ENCODE measurements around the gene SLC35B1. TPM values are rescaled to one million over a fixed set of nuclear protein-coding genes. Genes with fewer than 3 reads are reported as not detected.
"Not testable (repeated sequence)": the region's sequence is repeated elsewhere in the genome, so short reads cannot be mapped to it uniquely, and the experiment has no call there.

Gene SLC35B1
- total and polyA plus RNA-seq, 2 experiments from 2014 or later: 98.1 to 99.8 TPM

- Histone ChIP-seq H3K4me3 (no peak overlapping the region), H3K27me3 (no peaks in the 10 kb centered on the region), H3K79me2 (no peaks in the 10 kb centered on the region), H2AFZ (no peak overlapping the region), H3K27ac (no peak overlapping the region), H3K4me1 (ENCODE audit: insufficient read depth) (peaks cover 6% of the 10 kb centered on the region), H4K20me1 (ENCODE audit: insufficient read depth, poor library complexity, severe bottlenecking) (no peaks in the 10 kb centered on the region), H3K9me3 (ENCODE audit: low read depth) (no peaks in the 10 kb centered on the region), H3K4me2 (no peak overlapping the region), H3K9me2 (replicated peaks; ENCODE audit: insufficient read depth) (no peaks in the 10 kb centered on the region), H3K36me3 (replicated peaks; ENCODE audit: insufficient read depth, low read depth) (no peaks in the 10 kb centered on the region)
- DNase-seq (ENCODE audit: low spot score): no peak
- 90% methylated on average over 7 of the region's 7 CpGs for WGBS (ENCODE audit: low lambda C conversion rate, missing lambda C conversion rate)
- TF ChIP-seq EZH2 (IDR thresholded peaks at IDR 0.05; ENCODE audit: borderline replicate concordance) (no peak), CTCF (IDR thresholded peaks at IDR 0.05; ENCODE audit: poor library complexity) (no peak), EZH2phosphoT487 (IDR thresholded peaks at IDR 0.05; ENCODE audit: low read depth, severe bottlenecking, unreplicated experiment) (no peak)
Observed at GRCh38 chr17:49725452-49726130, 17.8 kb upstream of the SLC35B1 start.

GRCh38 chr17:49724552-49724951, 16.8 kb upstream of the SLC35B1 start:
- H3K9me2 ChIP-seq (replicated peaks; ENCODE audit: insufficient read depth); DNase-seq (ENCODE audit: low spot score): not testable (repeated sequence)
- 89% methylated on average over 6 of the region's 6 CpGs for WGBS (ENCODE audit: low lambda C conversion rate, missing lambda C conversion rate)

GRCh38 chr17:49723423-49723822, 15.7 kb upstream of the SLC35B1 start:
- Histone ChIP-seq H3K79me2 (no peaks in the 10 kb centered on the region), H3K4me3 (no peak overlapping the region), H3K4me1 (ENCODE audit: insufficient read depth) (peaks cover 6% of the 10 kb centered on the region), H3K9me3 (ENCODE audit: low read depth) (no peaks in the 10 kb centered on the region), H3K4me2 (no peak overlapping the region), H2AFZ (no peak overlapping the region), H3K36me3 (replicated peaks; ENCODE audit: insufficient read depth, low read depth) (no peaks in the 10 kb centered on the region), H3K9me2 (replicated peaks; ENCODE audit: insufficient read depth) (no peaks in the 10 kb centered on the region), H3K27ac (no peak overlapping the region), H3K27me3 (no peaks in the 10 kb centered on the region), H4K20me1 (ENCODE audit: insufficient read depth, poor library complexity, severe bottlenecking) (no peaks in the 10 kb centered on the region)
- DNase-seq (ENCODE audit: low spot score): no peak
- 70% methylated on average over 8 of the region's 8 CpGs for WGBS (ENCODE audit: low lambda C conversion rate, missing lambda C conversion rate)
- TF ChIP-seq EZH2 (IDR thresholded peaks at IDR 0.05; ENCODE audit: borderline replicate concordance): no peak
- no peak for TF ChIP-seq CTCF (IDR thresholded peaks at IDR 0.05; ENCODE audit: poor library complexity)
- TF ChIP-seq EZH2phosphoT487 (IDR thresholded peaks at IDR 0.05; ENCODE audit: low read depth, severe bottlenecking, unreplicated experiment): no peak

More at GRCh38 chr17:49724552-49724951, 16.8 kb upstream of the SLC35B1 start:
- not testable (repeated sequence) for H3K27me3 ChIP-seq; H4K20me1 ChIP-seq (ENCODE audit: insufficient read depth, poor library complexity, severe bottlenecking); H3K36me3 ChIP-seq (replicated peaks; ENCODE audit: insufficient read depth, low read depth); H3K4me3 ChIP-seq; H3K4me2 ChIP-seq; H3K4me1 ChIP-seq (ENCODE audit: insufficient read depth); H3K27ac ChIP-seq; H3K9me3 ChIP-seq (ENCODE audit: low read depth); H2AFZ ChIP-seq; H3K79me2 ChIP-seq

- TF ChIP-seq CTCF (IDR thresholded peaks at IDR 0.05; ENCODE audit: poor library complexity) (no peak), EZH2phosphoT487 (IDR thresholded peaks at IDR 0.05; ENCODE audit: low read depth, severe bottlenecking, unreplicated experiment) (no peak), EZH2 (IDR thresholded peaks at IDR 0.05; ENCODE audit: borderline replicate concordance) (no peak)
- Histone ChIP-seq H3K27ac (no peak overlapping the region), H3K79me2 (no peaks in the 10 kb centered on the region), H4K20me1 (ENCODE audit: insufficient read depth, poor library complexity, severe bottlenecking) (no peaks in the 10 kb centered on the region), H2AFZ (no peak overlapping the region), H3K9me2 (replicated peaks; ENCODE audit: insufficient read depth) (no peaks in the 10 kb centered on the region), H3K4me3 (no peak overlapping the region), H3K27me3 (no peaks in the 10 kb centered on the region), H3K9me3 (ENCODE audit: low read depth) (no peaks in the 10 kb centered on the region), H3K4me1 (ENCODE audit: insufficient read depth) (peaks cover 6% of the 10 kb centered on the region), H3K4me2 (no peak overlapping the region), H3K36me3 (replicated peaks; ENCODE audit: insufficient read depth, low read depth) (no peaks in the 10 kb centered on the region)
- DNase-seq (ENCODE audit: low spot score): no peak
- WGBS (ENCODE audit: low lambda C conversion rate, missing lambda C conversion rate): 95% methylated on average over 3 of the region's 3 CpGs
Observed at GRCh38 chr17:49722066-49722465, 14.3 kb upstream of the SLC35B1 start.
